ENCODE data around the gene SLAIN1. TPM values are rescaled to one million over a fixed set of nuclear protein-coding genes. Genes with fewer than 3 reads are reported as not detected.
"Not testable (repeated sequence)": the region's sequence is repeated elsewhere in the genome, so short reads cannot be mapped to it uniquely, and the experiment has no call there.

Gene SLAIN1
- total RNA-seq, 1 experiment from 2014 or later = not detected

DNA sequence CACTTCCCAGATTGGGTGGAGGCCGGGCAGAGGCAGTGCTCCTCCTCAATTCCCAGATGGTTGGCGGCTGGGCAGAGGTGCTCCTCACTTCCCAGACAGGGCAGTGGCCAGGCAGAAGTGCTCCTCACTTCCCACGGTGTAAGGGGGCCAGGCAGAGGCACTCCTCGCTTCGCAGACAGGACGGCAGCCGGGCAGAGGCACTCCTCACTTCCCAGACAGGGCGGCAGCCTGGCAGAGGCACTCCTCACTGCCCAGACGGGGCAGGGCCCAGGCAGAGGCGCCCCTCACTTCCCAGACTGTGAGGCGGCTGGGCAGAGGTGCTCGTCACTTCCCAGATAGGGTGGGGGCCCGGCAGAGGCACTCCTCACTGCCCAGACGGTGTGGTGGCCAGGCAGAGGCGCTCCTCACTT, 36.6 kb upstream of the SLAIN1 start:
- Mint-ChIP-seq H3K4me3 (ENCODE audit: unreplicated experiment) (no peak overlapping the region), H3K27me3 (ENCODE audit: insufficient read depth, unreplicated experiment) (no peaks in the 10 kb centered on the region), H3K36me3 (ENCODE audit: insufficient read depth, unreplicated experiment) (no peaks in the 10 kb centered on the region), H3K27ac (ENCODE audit: low read depth, unreplicated experiment) (no peak overlapping the region), H3K4me1 (ENCODE audit: insufficient read depth, unreplicated experiment) (no peaks in the 10 kb centered on the region), H3K9me3 (ENCODE audit: unreplicated experiment) (no peaks in the 10 kb centered on the region)
- BruUV-seq (replicated peaks) = no TSS peak
- CTCF ChIA-PET = no interaction called here
- no peak for TF ChIP-seq CTCF (IDR thresholded peaks at IDR 0.05; ENCODE audit: unreplicated experiment)
- DNase-seq (ENCODE audit: unreplicated experiment) = no peak
- POLR2A ChIA-PET = no interaction called here
- intact Hi-C loops (cut with micrococcal nuclease) = no loop called here

- BruUV-seq (replicated peaks); POLR2A ChIA-PET; H3K4me3 Mint-ChIP-seq (ENCODE audit: unreplicated experiment); DNase-seq (ENCODE audit: unreplicated experiment); intact Hi-C loops (cut with micrococcal nuclease); H3K4me1 Mint-ChIP-seq (ENCODE audit: insufficient read depth, unreplicated experiment); H3K9me3 Mint-ChIP-seq (ENCODE audit: unreplicated experiment); H3K36me3 Mint-ChIP-seq (ENCODE audit: insufficient read depth, unreplicated experiment); CTCF ChIA-PET; H3K27ac Mint-ChIP-seq (ENCODE audit: low read depth, unreplicated experiment): not testable (repeated sequence)
- H3K27me3 Mint-ChIP-seq (ENCODE audit: insufficient read depth, unreplicated experiment) = peaks cover 12% of the 10 kb centered on the region
Measured at GRCh38 chr13:77662301-77662700, 35.2 kb upstream of the SLAIN1 start.

DNA sequence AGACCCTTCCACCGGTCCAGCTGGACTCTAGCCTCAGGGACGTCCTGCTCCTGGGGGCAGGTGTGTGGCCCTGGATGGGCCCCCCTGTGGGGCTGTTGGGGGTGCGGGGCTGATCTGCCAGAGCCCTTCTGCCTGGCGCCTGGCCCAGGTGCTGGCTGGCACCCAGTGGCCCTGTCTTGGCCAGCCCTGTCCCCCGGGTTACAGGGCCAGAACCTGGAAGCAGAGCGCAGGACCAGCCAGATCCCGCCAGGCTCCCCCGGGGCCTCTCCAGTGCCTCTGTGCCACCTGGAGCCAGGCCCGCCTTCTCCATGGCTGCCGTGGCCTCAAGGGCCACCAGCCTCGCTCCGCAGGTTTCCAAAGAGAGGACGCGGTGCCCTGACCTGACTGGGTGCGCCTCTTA, 34.7 kb upstream of the SLAIN1 start:
- intact Hi-C loops (cut with micrococcal nuclease); H3K27ac Mint-ChIP-seq (ENCODE audit: low read depth, unreplicated experiment); POLR2A ChIA-PET; CTCF ChIA-PET; H3K36me3 Mint-ChIP-seq (ENCODE audit: insufficient read depth, unreplicated experiment); H3K9me3 Mint-ChIP-seq (ENCODE audit: unreplicated experiment); DNase-seq (ENCODE audit: unreplicated experiment); BruUV-seq (replicated peaks); H3K4me1 Mint-ChIP-seq (ENCODE audit: insufficient read depth, unreplicated experiment); H3K4me3 Mint-ChIP-seq (ENCODE audit: unreplicated experiment): not testable (repeated sequence)
- H3K27me3 Mint-ChIP-seq (ENCODE audit: insufficient read depth, unreplicated experiment) = peaks cover 13% of the 10 kb centered on the region

DNA sequence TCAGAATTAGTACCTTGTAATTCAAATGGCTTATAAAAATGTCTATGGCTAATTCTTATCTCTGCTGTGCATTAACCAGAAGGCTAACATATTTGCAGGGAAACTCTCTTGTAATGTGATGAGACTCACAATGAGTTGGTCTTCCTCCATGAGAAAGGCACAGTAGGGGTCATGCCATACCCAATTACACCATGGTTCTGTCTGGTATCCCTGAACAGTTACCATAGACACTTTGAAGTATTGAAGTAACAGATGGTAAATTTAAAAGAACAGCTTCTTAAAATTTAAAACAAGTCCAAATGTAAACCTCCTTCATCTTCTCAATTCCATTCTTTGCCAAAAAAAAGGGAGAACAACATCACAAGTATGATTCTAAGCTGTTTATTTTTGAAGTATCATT, 22.6 kb upstream of the SLAIN1 start:
- Mint-ChIP-seq H3K9me3 (ENCODE audit: unreplicated experiment) (peaks cover 8% of the 10 kb centered on the region), H3K4me3 (ENCODE audit: unreplicated experiment) (no peak overlapping the region), H3K27ac (ENCODE audit: low read depth, unreplicated experiment) (no peak overlapping the region), H3K4me1 (ENCODE audit: insufficient read depth, unreplicated experiment) (no peaks in the 10 kb centered on the region), H3K36me3 (ENCODE audit: insufficient read depth, unreplicated experiment) (no peaks in the 10 kb centered on the region), H3K27me3 (ENCODE audit: insufficient read depth, unreplicated experiment) (peaks cover 59% of the 10 kb centered on the region)
- intact Hi-C loops (cut with micrococcal nuclease) = no loop called here
- POLR2A ChIA-PET = no interaction called here
- BruUV-seq (replicated peaks) = no TSS peak
- DNase-seq (ENCODE audit: unreplicated experiment) = no peak
- TF ChIP-seq CTCF (IDR thresholded peaks at IDR 0.05; ENCODE audit: unreplicated experiment) = no peak
- CTCF ChIA-PET = interaction anchor here (0.6 kb wide), 1 partner anchor 66 kb away, joined by 4 read pairs; no protein-coding TSS in a partner anchor

DNA sequence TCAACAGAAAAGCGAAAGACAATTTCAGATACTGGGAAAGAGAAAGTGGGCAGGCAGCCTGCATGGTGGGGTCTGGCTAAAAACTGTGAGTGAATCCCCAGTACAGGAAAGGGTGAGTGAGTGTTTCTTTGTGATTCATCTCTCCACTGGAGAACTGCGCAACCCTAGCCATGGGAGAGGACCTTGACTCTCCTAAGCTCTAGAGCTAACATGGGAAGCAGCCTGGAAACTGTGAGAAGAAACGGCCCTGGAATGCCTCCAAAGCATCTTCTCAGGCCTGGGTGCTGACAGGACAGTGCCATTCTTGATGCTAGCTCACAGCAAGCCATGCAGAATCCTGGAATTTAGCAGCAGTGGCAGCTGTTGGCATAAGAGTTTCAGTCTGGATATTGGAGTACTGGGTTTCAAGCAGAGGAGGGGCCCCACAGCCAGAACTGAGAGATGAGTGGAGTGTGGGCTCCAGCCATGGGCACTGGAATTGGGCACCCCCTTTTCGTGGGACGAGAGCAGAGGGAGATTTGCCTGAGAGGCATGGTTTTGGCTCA, 18.7 kb upstream of the SLAIN1 start:
- no peaks in the 10 kb centered on the region for H3K4me1 Mint-ChIP-seq (ENCODE audit: insufficient read depth, unreplicated experiment)
- peaks cover 8% of the 10 kb centered on the region for H3K9me3 Mint-ChIP-seq (ENCODE audit: unreplicated experiment)
- no peak overlapping the region for H3K4me3 Mint-ChIP-seq (ENCODE audit: unreplicated experiment)
- no TSS peak for BruUV-seq (replicated peaks)
- intact Hi-C loops (cut with micrococcal nuclease) = no loop called here
- no peak overlapping the region for H3K27ac Mint-ChIP-seq (ENCODE audit: low read depth, unreplicated experiment)
- POLR2A ChIA-PET = no interaction called here
- H3K27me3 Mint-ChIP-seq (ENCODE audit: insufficient read depth, unreplicated experiment) = peaks cover 50% of the 10 kb centered on the region
- H3K36me3 Mint-ChIP-seq (ENCODE audit: insufficient read depth, unreplicated experiment) = no peaks in the 10 kb centered on the region
- TF ChIP-seq CTCF (IDR thresholded peaks at IDR 0.05; ENCODE audit: unreplicated experiment) = no peak
- CTCF ChIA-PET = no interaction called here
- no peak for DNase-seq (ENCODE audit: unreplicated experiment)
